HepG2 (cell line): Measurements from ENCODE around the gene JAG1. TPM values are rescaled to one million over a fixed set of nuclear protein-coding genes. Genes with fewer than 3 reads are reported as not detected.

Experiments
- ATF3 ChIP-seq: sonication (generic); formaldehyde crosslinking; IDR thresholded peaks from 2 replicates; pipeline ENCODE4 v1.4.0; 2020; ENCODE audit warnings: missing genetic modification reagents
- EHMT2 ChIP-seq: fragments of 200-600 bp; sonication (generic); IDR thresholded peaks from 2 replicates; pipeline ENCODE4 v1.7.0; 2017; ENCODE audit warnings: antibody characterized with exemption, low read depth, low read length, borderline replicate concordance
- EP300 ChIP-seq, 3 experiments: sonication (generic) in 1 of 3; formaldehyde crosslinking in 1 of 3; IDR thresholded peaks; 2 replicates each; pipeline versions ENCODE4 v1.5.1 to v1.6.1; 2011 to 2020; ENCODE audit warnings: low read depth in 2 of 3, low read length in 2 of 3, borderline replicate concordance in 1 of 3, improper control_type of control experiment in 1 of 3, mild to moderate bottlenecking in 1 of 3, missing genetic modification reagents in 1 of 3, moderate library complexity in 1 of 3
- GTF2F1 ChIP-seq: fragments of 150-350 bp; IDR thresholded peaks from 2 replicates; pipeline ENCODE4 v1.6.1; 2014; ENCODE audit warnings: low read length
- HNF1A ChIP-seq, 2 experiments: sonication (generic) in 1 of 2; formaldehyde crosslinking in 1 of 2; IDR thresholded peaks; 2 replicates each; pipeline versions ENCODE4 v1.4.0 to v1.6.1; 2016 to 2020; ENCODE audit warnings: borderline replicate concordance in 1 of 2, low read depth in 1 of 2, mild to moderate bottlenecking in 1 of 2, missing genetic modification reagents in 1 of 2
- IKZF1 ChIP-seq: fragments of 450-650 bp; IDR thresholded peaks from 2 replicates; pipeline ENCODE4 v1.7.1; 2016
- JUNB ChIP-seq: sonication (generic); formaldehyde crosslinking; IDR thresholded peaks from 2 replicates; pipeline ENCODE4 v1.8.0; 2022; ENCODE audit warnings: missing genetic modification reagents, mild to moderate bottlenecking, borderline replicate concordance
- KLF6 ChIP-seq: IDR thresholded peaks from 2 replicates; pipeline ENCODE4 v1.8.0; 2016; ENCODE audit warnings: missing biosample characterization, missing genetic modification reagents
- MED1 ChIP-seq: sonication (generic); formaldehyde crosslinking; IDR thresholded peaks from 2 replicates; pipeline ENCODE4 v1.4.0; 2020; ENCODE audit warnings: missing genetic modification reagents
- MXI1 ChIP-seq: IDR thresholded peaks from 3 replicates; pipeline ENCODE4 v1.6.1; 2012; ENCODE audit warnings: low read depth, low read length, inconsistent platforms, borderline replicate concordance
- PHF20 ChIP-seq: sonication (generic); formaldehyde crosslinking; IDR thresholded peaks from 2 replicates; pipeline ENCODE4 v1.5.0; 2020; ENCODE audit warnings: mild to moderate bottlenecking, missing genetic modification reagents
- SOX5 ChIP-seq: IDR thresholded peaks from 2 replicates; pipeline ENCODE4 v1.6.1; 2016; ENCODE audit warnings: borderline replicate concordance
- ZNF362 ChIP-seq: sonication (generic); formaldehyde crosslinking; IDR thresholded peaks from 2 replicates; pipeline ENCODE4 v1.4.0; 2020; ENCODE audit warnings: missing genetic modification reagents, mild to moderate bottlenecking, borderline replicate concordance
- ZNF605 ChIP-seq: sonication (generic); formaldehyde crosslinking; IDR thresholded peaks from 2 replicates; pipeline ENCODE4 v1.8.0; 2022; ENCODE audit warnings: mild to moderate bottlenecking, missing genetic modification reagents
- ZNF646 ChIP-seq: sonication (generic); formaldehyde crosslinking; IDR thresholded peaks from 2 replicates; pipeline ENCODE4 v1.9.0; 2021; ENCODE audit warnings: mild to moderate bottlenecking, missing genetic modification reagents
- polyA plus RNA-seq, 8 experiments: library from polyadenylated mRNA; depleted of rRNA in 3 of 8; stranded (reverse) in 7 of 8; unstranded in 1 of 8; fragments of >200 nt; fragmentation: Illumina TruSeq in 4 of 8; extraction: Trizol in 4 of 8; gene quantifications; 2 replicates each; pipeline versions ENCODE4 v1.2.1 to v1.2.3, GENCODE V29; 2011 to 2016; ENCODE audit warnings: low read depth in 4 of 8, missing spikeins in 1 of 8, mixed read lengths in 1 of 8; ENCODE audit not compliant: insufficient read depth in 1 of 8
- total RNA-seq, 5 experiments: library from RNA; depleted of rRNA; stranded (reverse); fragments of >200 nt; fragmentation: Illumina TruSeq; extraction: Trizol; gene quantifications; 2 replicates each; pipeline ENCODE4 v1.2.3, GENCODE V29; 2016; ENCODE audit warnings: low read depth in 1 of 5

Gene JAG1
- total and polyA plus RNA-seq, 2 of the 13 experiments (the other 11 are each of a cell fraction or from before 2014, with no cell fraction given), result 47.1 to 56.3 TPM

GRCh38 chr20:10710991-10711775 lies 37.4 kb upstream of the JAG1 start (continued):
- TF ChIP-seq ZNF646 (CRISPR knock-in tag) (peak; percentile 99), MXI1 (peak; percentile 6; the same call in 1 of the 3 replicates), EP300 (IDR thresholded peaks at IDR 0.05; ENCODE audit: low read depth in 2 of 2, low read length in 2 of 2) (peak in 1 of 2 experiments; percentile 56; a peak in 2 of 4 replicates), EP300 (CRISPR knock-in tag; IDR thresholded peaks at IDR 0.05; ENCODE audit: borderline replicate concordance) (peak; percentile 15; the same call in 1 of the 2 replicates), ATF3 (CRISPR knock-in tag) (no peak), PHF20 (CRISPR knock-in tag) (no peak), KLF6 (CRISPR knock-in tag) (peak; percentile 2; the same call in 1 of the 2 replicates), IKZF1 (peak; percentile 90; the same call in 1 of the 2 replicates), ZNF605 (CRISPR knock-in tag) (no peak), GTF2F1 (no peak), HNF1A (IDR thresholded peaks at IDR 0.05; ENCODE audit: low read depth) (peak; percentile 77), HNF1A (CRISPR knock-in tag; IDR thresholded peaks at IDR 0.05; ENCODE audit: borderline replicate concordance) (peak; percentile 78; the same call in 1 of the 2 replicates), ZNF362 (peak; percentile 89; the same call in 1 of the 2 replicates), SOX5 (CRISPR knock-in tag) (peak; percentile 24), MED1 (CRISPR knock-in tag) (peak; percentile 53), JUNB (CRISPR knock-in tag) (peak; percentile 68), EHMT2 (peak; percentile 75; the same call in 1 of the 2 replicates)
